HG03342 (cell line): ENCODE measurements around the gene GNRHR.
A peak's percentile ranks its signal among the peaks of the same experiment; 100 is the strongest.
"Not testable (repeated sequence)": the region's sequence is repeated elsewhere in the genome, so short reads cannot be mapped to it uniquely, and the experiment has no call there.

ENCODE experiments used
- ATAC-seq: cut with Tn5 transposase; IDR thresholded peaks from one replicate; pipeline ENCODE4 v1.9.1; 2021; ENCODE audit warnings: mild to moderate bottlenecking, moderate library complexity; ENCODE audit not compliant: unreplicated experiment

Gene GNRHR

GRCh38 chr4:67730511-67730910, 23.7 kb downstream of the GNRHR start:
- ATAC-seq: not testable (repeated sequence)

- no peak for ATAC-seq
Measured at GRCh38 chr4:67727124-67727850, 26.9 kb downstream of the GNRHR start.

GRCh38 chr4:67725981-67726380, 28.2 kb downstream of the GNRHR start:
- no peak for ATAC-seq

GRCh38 chr4:67725132-67725531, 29.1 kb downstream of the GNRHR start:
- no peak for ATAC-seq

- no peak for ATAC-seq
Measured at GRCh38 chr4:67723949-67724348, 30.2 kb downstream of the GNRHR start.

- ATAC-seq: no peak
Measured at GRCh38 chr4:67723341-67723740, 30.8 kb downstream of the GNRHR start.

- ATAC-seq: no peak
Measured at GRCh38 chr4:67721770-67722597, 32.2 kb downstream of the GNRHR start.

GRCh38 chr4:67721315-67721769, 32.8 kb downstream of the GNRHR start:
- no peak for ATAC-seq

GRCh38 chr4:67719953-67720617, 34.1 kb downstream of the GNRHR start:
- no peak for ATAC-seq

- no peak for ATAC-seq
Measured at GRCh38 chr4:67718848-67719247, 35.3 kb downstream of the GNRHR start.

- no peak for ATAC-seq
Measured at GRCh38 chr4:67717586-67717985, 36.6 kb downstream of the GNRHR start.

GRCh38 chr4:67714955-67715354, 39.2 kb downstream of the GNRHR start:
- ATAC-seq: no peak

GRCh38 chr4:67714248-67714583, 40.0 kb downstream of the GNRHR start:
- peak; percentile 65 for ATAC-seq

- no peak for ATAC-seq
Measured at GRCh38 chr4:67713529-67714247, 40.5 kb downstream of the GNRHR start.

GRCh38 chr4:67712650-67713528, 41.3 kb downstream of the GNRHR start:
- no peak for ATAC-seq

- ATAC-seq: no peak
Measured at GRCh38 chr4:67712000-67712625, 42.1 kb downstream of the GNRHR start.

- ATAC-seq: not testable (repeated sequence)
Measured at GRCh38 chr4:67706682-67707081, 47.5 kb downstream of the GNRHR start.

- ATAC-seq: no peak
Measured at GRCh38 chr4:67704843-67705242, 49.3 kb downstream of the GNRHR start.

- ATAC-seq: no peak
Measured at GRCh38 chr4:67702166-67702565, 52.0 kb downstream of the GNRHR start.

GRCh38 chr4:67701517-67701850, 52.7 kb downstream of the GNRHR start:
- ATAC-seq: no peak
